ENCODE data around the gene CACNA1G. TPM values are rescaled to one million over a fixed set of nuclear protein-coding genes. Genes with fewer than 3 reads are reported as not detected.

Gene CACNA1G
- total and polyA plus RNA-seq, 2 donors (not counting 1 experiment from before 2014, with no cell fraction given) = 0.08 to 0.99 TPM

GRCh38 chr17:50523208-50523607 is 37.3 kb upstream of the CACNA1G start:
- H3K27ac ChIP-seq (ENCODE audit: insufficient read depth, low read length) = no peak overlapping the region
- no peak for DNase-seq (ENCODE audit: low read depth in 2 of 2)
- H3K4me3 ChIP-seq (replicated peaks in 1 of 4; ENCODE audit: control extremely low read depth in 1 of 4, insufficient read depth in 1 of 4, low read depth in 3 of 4, low read length in 4 of 4) = no peak overlapping the region
- no peak overlapping the region for H2AFZ ChIP-seq (ENCODE audit: low read length)
- H3K9ac ChIP-seq (ENCODE audit: insufficient read depth, low read length) = no peak overlapping the region
- H3K4me1 ChIP-seq (ENCODE audit: control insufficient read depth, extremely low read depth, insufficient read depth, low read length) = no peaks in the 10 kb centered on the region
- H3K36me3 ChIP-seq (ENCODE audit: control insufficient read depth, insufficient read depth, low read length) = no peaks in the 10 kb centered on the region
- TF ChIP-seq EZH2 (IDR thresholded peaks at IDR 0.05; ENCODE audit: low read length, missing control alignments) = no peak
- TF ChIP-seq, protein P1, sequence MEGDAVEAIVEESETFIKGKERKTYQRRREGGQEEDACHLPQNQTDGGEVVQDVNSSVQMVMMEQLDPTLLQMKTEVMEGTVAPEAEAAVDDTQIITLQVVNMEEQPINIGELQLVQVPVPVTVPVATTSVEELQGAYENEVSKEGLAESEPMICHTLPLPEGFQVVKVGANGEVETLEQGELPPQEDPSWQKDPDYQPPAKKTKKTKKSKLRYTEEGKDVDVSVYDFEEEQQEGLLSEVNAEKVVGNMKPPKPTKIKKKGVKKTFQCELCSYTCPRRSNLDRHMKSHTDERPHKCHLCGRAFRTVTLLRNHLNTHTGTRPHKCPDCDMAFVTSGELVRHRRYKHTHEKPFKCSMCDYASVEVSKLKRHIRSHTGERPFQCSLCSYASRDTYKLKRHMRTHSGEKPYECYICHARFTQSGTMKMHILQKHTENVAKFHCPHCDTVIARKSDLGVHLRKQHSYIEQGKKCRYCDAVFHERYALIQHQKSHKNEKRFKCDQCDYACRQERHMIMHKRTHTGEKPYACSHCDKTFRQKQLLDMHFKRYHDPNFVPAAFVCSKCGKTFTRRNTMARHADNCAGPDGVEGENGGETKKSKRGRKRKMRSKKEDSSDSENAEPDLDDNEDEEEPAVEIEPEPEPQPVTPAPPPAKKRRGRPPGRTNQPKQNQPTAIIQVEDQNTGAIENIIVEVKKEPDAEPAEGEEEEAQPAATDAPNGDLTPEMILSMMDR (conservative IDR thresholded peaks at IDR 0.05 in 1 of 2, IDR thresholded peaks at IDR 0.05 in 1 of 2; ENCODE audit: low read depth in 1 of 2, low read length in 2 of 2) = no peak
- no peak overlapping the region for H3K4me2 ChIP-seq (ENCODE audit: extremely low read depth, insufficient read depth, low read length)
- H4K20me1 ChIP-seq (ENCODE audit: control insufficient read depth, extremely low read depth, insufficient read depth, low read length) = no peaks in the 10 kb centered on the region
- H3K27me3 ChIP-seq (ENCODE audit: control insufficient read depth, insufficient read depth, low read length) = peaks cover 11% of the 10 kb centered on the region
- H3K79me2 ChIP-seq (ENCODE audit: control insufficient read depth, insufficient read depth, low read length) = no peaks in the 10 kb centered on the region
- H3K9me3 ChIP-seq (ENCODE audit: control insufficient read depth, insufficient read depth, low read depth, low read length) = no peaks in the 10 kb centered on the region

GRCh38 chr17:50524838-50525237 is 35.7 kb upstream of the CACNA1G start:
- Histone ChIP-seq H3K27ac (ENCODE audit: insufficient read depth, low read length) (no peak overlapping the region), H4K20me1 (ENCODE audit: control insufficient read depth, extremely low read depth, insufficient read depth, low read length) (no peaks in the 10 kb centered on the region), H3K4me2 (ENCODE audit: extremely low read depth, insufficient read depth, low read length) (no peak overlapping the region), H3K79me2 (ENCODE audit: control insufficient read depth, insufficient read depth, low read length) (no peaks in the 10 kb centered on the region), H3K9me3 (ENCODE audit: control insufficient read depth, insufficient read depth, low read depth, low read length) (no peaks in the 10 kb centered on the region), H3K4me1 (ENCODE audit: control insufficient read depth, extremely low read depth, insufficient read depth, low read length) (no peaks in the 10 kb centered on the region), H2AFZ (ENCODE audit: low read length) (no peak overlapping the region), H3K4me3 (replicated peaks in 1 of 4; ENCODE audit: control extremely low read depth in 1 of 4, insufficient read depth in 1 of 4, low read depth in 3 of 4, low read length in 4 of 4) (no peak overlapping the region), H3K36me3 (ENCODE audit: control insufficient read depth, insufficient read depth, low read length) (no peaks in the 10 kb centered on the region), H3K27me3 (ENCODE audit: control insufficient read depth, insufficient read depth, low read length) (peaks cover 17% of the 10 kb centered on the region), H3K9ac (ENCODE audit: insufficient read depth, low read length) (no peak overlapping the region)
- DNase-seq (ENCODE audit: low read depth in 2 of 2) = no peak
- TF ChIP-seq, protein P1 (conservative IDR thresholded peaks at IDR 0.05 in 1 of 2, IDR thresholded peaks at IDR 0.05 in 1 of 2; ENCODE audit: low read depth in 1 of 2, low read length in 2 of 2) = no peak
- no peak for TF ChIP-seq EZH2 (IDR thresholded peaks at IDR 0.05; ENCODE audit: low read length, missing control alignments)

DNA sequence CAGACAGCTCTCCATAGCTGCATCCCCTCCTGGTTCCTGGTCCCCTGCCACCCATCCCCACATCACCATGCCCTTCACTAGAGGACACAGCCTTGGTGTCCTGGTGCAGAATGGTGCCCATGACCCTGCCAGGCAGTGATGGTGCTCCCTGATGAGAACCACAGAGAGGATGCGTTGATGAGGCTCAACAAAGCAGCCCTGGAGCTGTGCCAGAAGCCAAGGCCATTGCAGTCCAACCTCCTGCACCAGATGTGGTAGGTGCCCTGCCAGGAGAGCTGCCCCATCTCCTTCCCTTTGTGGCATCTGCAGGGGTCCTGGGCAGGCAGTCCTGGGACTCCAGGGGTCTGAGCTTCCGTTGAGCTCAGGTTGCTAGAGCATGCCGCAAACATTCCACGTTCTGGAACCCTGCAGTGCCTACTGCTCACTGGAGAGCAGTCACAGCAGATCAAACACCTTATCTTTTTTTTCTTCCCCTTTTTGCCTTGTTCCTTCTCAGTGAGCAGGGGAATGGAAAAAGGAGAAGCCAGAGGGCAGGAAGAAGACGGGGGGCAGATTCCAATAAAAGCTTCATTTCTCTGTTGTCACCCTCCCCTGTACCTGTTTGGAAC is 33.3 kb upstream of the CACNA1G start:
- Histone ChIP-seq H4K20me1 (ENCODE audit: control insufficient read depth, extremely low read depth, insufficient read depth, low read length) (no peaks in the 10 kb centered on the region), H3K79me2 (ENCODE audit: control insufficient read depth, insufficient read depth, low read length) (no peaks in the 10 kb centered on the region), H3K4me1 (ENCODE audit: control insufficient read depth, extremely low read depth, insufficient read depth, low read length) (no peaks in the 10 kb centered on the region), H2AFZ (ENCODE audit: low read length) (no peak overlapping the region), H3K27ac (ENCODE audit: insufficient read depth, low read length) (no peak overlapping the region), H3K9me3 (ENCODE audit: control insufficient read depth, insufficient read depth, low read depth, low read length) (no peaks in the 10 kb centered on the region), H3K4me2 (ENCODE audit: extremely low read depth, insufficient read depth, low read length) (no peak overlapping the region), H3K27me3 (ENCODE audit: control insufficient read depth, insufficient read depth, low read length) (peaks cover 27% of the 10 kb centered on the region), H3K4me3 (replicated peaks in 1 of 4; ENCODE audit: control extremely low read depth in 1 of 4, insufficient read depth in 1 of 4, low read depth in 3 of 4, low read length in 4 of 4) (no peak overlapping the region), H3K9ac (ENCODE audit: insufficient read depth, low read length) (no peak overlapping the region), H3K36me3 (ENCODE audit: control insufficient read depth, insufficient read depth, low read length) (no peaks in the 10 kb centered on the region)
- no peak for DNase-seq (ENCODE audit: low read depth in 2 of 2)
- TF ChIP-seq EZH2 (IDR thresholded peaks at IDR 0.05; ENCODE audit: low read length, missing control alignments) = no peak
- TF ChIP-seq, protein P1 (conservative IDR thresholded peaks at IDR 0.05 in 1 of 2, IDR thresholded peaks at IDR 0.05 in 1 of 2; ENCODE audit: low read depth in 1 of 2, low read length in 2 of 2) = no peak

Measured in fibroblast of lung (primary cell).